Adrenal gland (tissue), 5 donors: ENCODE measurements around the gene CFAP92.

Experiments
- POLR2A ChIP-seq, 2 donors: fragments of 450-650 bp; IDR thresholded peaks; one replicate each; pipeline ENCODE4 v1.6.1; 2017; ENCODE audit warnings: antibody characterized with exemption in 2 of 2, mild to moderate bottlenecking in 2 of 2, moderate library complexity in 1 of 2
- TF ChIP-seq, protein P1 (sequence below), 6 experiments: fragments of 450-650 bp in 4 of 6; fragments of 200-600 bp in 2 of 6; sonication (generic) in 1 of 6; IDR thresholded peaks; 1 replicate in 5 of 6; 2 replicates in 1 of 6; pipeline versions ENCODE4 v1.5.1 to v1.8.0; 2016 to 2021; ENCODE audit warnings: antibody characterized with exemption in 6 of 6, mild to moderate bottlenecking in 2 of 6, moderate library complexity in 1 of 6
- donor health status: DM: no; HTN: no; CAD: no.

DNA sequence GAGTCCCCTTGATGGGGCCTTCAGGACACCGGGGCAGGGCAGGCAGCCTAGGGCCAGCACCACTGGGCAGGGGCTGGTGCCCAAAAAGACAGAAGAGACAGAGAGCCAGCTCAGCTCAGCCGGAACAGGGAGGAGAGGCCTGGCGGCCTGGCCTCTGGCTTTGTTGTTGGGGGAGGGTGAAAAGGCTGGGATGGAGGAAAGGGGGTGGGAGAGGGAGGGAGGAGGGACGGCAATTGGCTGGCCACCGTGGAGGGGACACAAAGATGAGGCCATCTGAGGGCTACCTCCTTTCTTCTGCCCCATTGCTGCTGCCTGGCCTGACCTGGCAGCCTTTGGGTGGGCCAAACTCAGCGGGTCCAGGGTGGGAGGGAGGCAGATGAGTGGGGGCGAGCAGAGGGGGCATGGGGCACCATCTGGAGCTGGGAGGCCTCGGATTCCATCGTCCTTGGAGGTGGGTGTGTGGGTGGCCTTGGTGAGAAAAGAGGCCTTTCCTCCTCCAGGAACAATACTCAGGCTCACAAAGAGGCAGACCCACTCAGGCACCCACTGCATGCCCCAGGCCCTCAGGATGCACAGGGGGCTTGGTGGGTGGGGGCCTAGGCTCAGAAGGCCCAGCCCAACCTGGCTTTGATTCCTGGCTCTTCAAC lies 16.6 kb upstream of the CFAP92 start:
- TF ChIP-seq, protein P1, sequence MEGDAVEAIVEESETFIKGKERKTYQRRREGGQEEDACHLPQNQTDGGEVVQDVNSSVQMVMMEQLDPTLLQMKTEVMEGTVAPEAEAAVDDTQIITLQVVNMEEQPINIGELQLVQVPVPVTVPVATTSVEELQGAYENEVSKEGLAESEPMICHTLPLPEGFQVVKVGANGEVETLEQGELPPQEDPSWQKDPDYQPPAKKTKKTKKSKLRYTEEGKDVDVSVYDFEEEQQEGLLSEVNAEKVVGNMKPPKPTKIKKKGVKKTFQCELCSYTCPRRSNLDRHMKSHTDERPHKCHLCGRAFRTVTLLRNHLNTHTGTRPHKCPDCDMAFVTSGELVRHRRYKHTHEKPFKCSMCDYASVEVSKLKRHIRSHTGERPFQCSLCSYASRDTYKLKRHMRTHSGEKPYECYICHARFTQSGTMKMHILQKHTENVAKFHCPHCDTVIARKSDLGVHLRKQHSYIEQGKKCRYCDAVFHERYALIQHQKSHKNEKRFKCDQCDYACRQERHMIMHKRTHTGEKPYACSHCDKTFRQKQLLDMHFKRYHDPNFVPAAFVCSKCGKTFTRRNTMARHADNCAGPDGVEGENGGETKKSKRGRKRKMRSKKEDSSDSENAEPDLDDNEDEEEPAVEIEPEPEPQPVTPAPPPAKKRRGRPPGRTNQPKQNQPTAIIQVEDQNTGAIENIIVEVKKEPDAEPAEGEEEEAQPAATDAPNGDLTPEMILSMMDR (IDR thresholded peaks at IDR 0.05), result no peak
- TF ChIP-seq POLR2A (IDR thresholded peaks at IDR 0.05), result no peak
